Sigmoid colon (tissue), 7 donors: ENCODE data around the gene FCGR3B. TPM values are rescaled to one million over a fixed set of nuclear protein-coding genes. Genes with fewer than 3 reads are reported as not detected.
"Not testable (repeated sequence)": the region's sequence is repeated elsewhere in the genome, so short reads cannot be mapped to it uniquely, and the experiment has no call there.

Experiments
- DNase-seq: peaks from one replicate; pipeline ENCODE4 v3.0.0-alpha.2; 2019
- H3K27ac ChIP-seq, 4 donors: fragments of 200-600 bp; sonication (generic); one replicate each; pipeline ENCODE4 v1.5.1; 2016 to 2019; ENCODE audit warnings: mild to moderate bottlenecking in 1 of 4
- H3K27me3 ChIP-seq, 3 donors: fragments of 200-600 bp; sonication (generic); one replicate each; pipeline ENCODE4 v1.5.1; 2019; ENCODE audit warnings: mild to moderate bottlenecking in 1 of 3
- H3K36me3 ChIP-seq, 4 donors: fragments of 200-600 bp; sonication (generic); one replicate each; pipeline ENCODE4 v1.5.1; 2016 to 2019
- H3K4me1 ChIP-seq, 4 donors: fragments of 200-600 bp; sonication (generic); one replicate each; pipeline ENCODE4 v1.5.1; 2017 to 2019
- H3K4me3 ChIP-seq, 4 donors: fragments of 200-600 bp; sonication (generic); one replicate each; pipeline ENCODE4 v1.5.1; 2017 to 2019; ENCODE audit warnings: mild to moderate bottlenecking in 2 of 4, moderate library complexity in 1 of 4
- H3K9me3 ChIP-seq, 4 donors: fragments of 200-600 bp in 3 of 4; sonication (generic) in 3 of 4; one replicate each; pipeline versions ENCODE4 v1.5.1 to v1.6.1; 2013 to 2019
- WGBS, 2 donors: extraction: QIAGEN DNeasy Blood & Tissue Kit; methylation state at CpG; one replicate each; pipeline ENCODE4 v1.1.7; 2013; 5-methylcytosine and 5-hydroxymethylcytosine counted together
- intact Hi-C: fragments of 100-400 bp; cut with DNase I; formaldehyde crosslinking; loops from one replicate; pipeline ENCODE4 v1.15.1; 2023
- polyA plus RNA-seq, 3 donors: library from polyadenylated mRNA; stranded (reverse); fragments of 200-250 nt; gene quantifications; one replicate each; pipeline ENCODE4 v1.2.3, GENCODE V29; 2013
- total RNA-seq, 4 donors: library from RNA; depleted of rRNA; stranded (reverse); fragments of >200 nt; gene quantifications; one replicate each; pipeline ENCODE4 v1.1.0, GENCODE V29; 2016
- donor health status: healthy with polysubstance abuse.
- donor health status: Bipolar disorder and iron deficiency.
- donor health status: healthy.

Gene FCGR3B
- total and polyA plus RNA-seq, 7 donors, result 0.74 to 4.3 (median 1.9) TPM; not detected in 1

- H3K9me3 ChIP-seq, H3K4me1 ChIP-seq, H3K36me3 ChIP-seq, H3K4me3 ChIP-seq, H3K27ac ChIP-seq, DNase-seq, intact Hi-C loops, H3K27me3 ChIP-seq: not testable (repeated sequence)
- WGBS, 2 donors, result 94 to 96% methylated on average over 3 of the region's 3 CpGs
Observed at GRCh38 chr1:161597077-161597476, 33.9 kb downstream of the FCGR3B start.

DNA sequence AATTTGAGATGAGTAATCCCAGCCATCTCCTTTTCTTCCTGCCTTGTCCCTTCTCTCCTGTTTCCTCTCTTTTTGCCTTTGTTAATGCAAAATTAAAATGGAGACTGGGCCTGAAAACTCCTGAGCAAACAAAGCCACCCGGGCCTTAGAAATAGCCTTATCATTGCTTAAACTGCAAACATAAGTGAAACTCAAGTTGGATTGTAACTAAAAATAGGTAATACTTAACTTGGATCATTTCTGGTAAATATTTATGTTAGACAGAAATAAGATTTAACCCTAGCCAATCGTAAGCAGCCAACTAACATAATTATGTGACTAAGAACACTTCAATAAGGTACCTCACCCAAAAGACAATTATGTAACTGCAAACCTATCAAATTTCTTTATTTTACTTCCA is 35.4 kb downstream of the FCGR3B start:
- H3K27ac ChIP-seq, result peak overlapping the region in 1 of 4 donors; percentile 47
- 22 to 75% methylated on average over 2 of the region's 2 CpGs for WGBS, 2 donors
- DNase-seq, H3K4me1 ChIP-seq, H3K4me3 ChIP-seq, H3K27me3 ChIP-seq, H3K36me3 ChIP-seq, H3K9me3 ChIP-seq, intact Hi-C loops: not testable (repeated sequence)

GRCh38 chr1:161595173-161595572 is 35.8 kb downstream of the FCGR3B start:
- H3K4me3 ChIP-seq, H3K9me3 ChIP-seq, H3K27me3 ChIP-seq, DNase-seq, H3K4me1 ChIP-seq, intact Hi-C loops, H3K36me3 ChIP-seq: not testable (repeated sequence)
- H3K27ac ChIP-seq, result peak overlapping the region in 1 of 4 donors; percentile 47
- WGBS, 2 donors, result 78% methylated on average over 2 of the region's 2 CpGs

DNA sequence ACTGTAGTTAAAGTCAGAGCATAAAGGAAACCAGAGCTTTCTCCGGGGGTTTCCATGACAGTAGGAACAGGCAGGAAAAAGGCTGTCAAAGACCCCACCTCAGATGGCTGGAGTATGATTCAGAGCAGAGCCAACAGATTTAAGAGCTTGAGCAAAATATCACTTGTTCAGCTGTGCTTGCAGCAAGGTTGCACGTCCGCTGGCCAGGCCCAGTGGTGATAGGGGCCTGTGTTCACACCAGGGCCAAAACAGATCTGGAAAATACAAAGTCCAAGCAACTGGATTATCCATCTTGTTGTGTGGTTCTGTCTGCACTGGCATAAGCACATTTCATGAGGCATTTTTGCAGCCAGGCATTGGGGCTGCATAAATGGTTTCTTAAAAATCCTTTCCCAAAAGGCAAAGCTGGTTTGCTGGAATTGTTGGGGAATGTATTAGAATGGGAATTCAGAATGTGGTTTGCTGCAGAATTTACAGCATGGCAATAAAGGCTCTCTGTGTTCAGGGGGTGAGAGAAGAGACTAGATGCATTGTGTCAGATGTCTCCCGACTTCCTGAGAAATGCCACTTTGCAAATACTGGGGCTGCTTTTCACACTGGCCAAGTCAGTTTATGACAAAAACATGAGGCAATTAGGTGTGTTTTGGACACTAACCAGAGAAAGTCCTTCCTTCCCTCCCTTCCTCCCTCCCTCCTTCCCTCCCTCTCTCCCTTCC is 36.5 kb downstream of the FCGR3B start:
- not testable (repeated sequence) for H3K4me1 ChIP-seq, H3K27ac ChIP-seq

GRCh38 chr1:161593092-161593755 is 37.8 kb downstream of the FCGR3B start:
- H3K36me3 ChIP-seq, H3K27ac ChIP-seq, H3K4me1 ChIP-seq, H3K4me3 ChIP-seq, DNase-seq, intact Hi-C loops, H3K9me3 ChIP-seq, H3K27me3 ChIP-seq: not testable (repeated sequence)
- WGBS, 2 donors, result 90 to 91% methylated on average over 11 of the region's 11 CpGs

More for the DNA sequence above, 36.5 kb downstream of the FCGR3B start:
- WGBS, 2 donors, result 35 to 55% methylated on average over 4 of the region's 4 CpGs
- H3K36me3 ChIP-seq, H3K9me3 ChIP-seq, DNase-seq, H3K4me3 ChIP-seq, H3K27me3 ChIP-seq, intact Hi-C loops: not testable (repeated sequence)

DNA sequence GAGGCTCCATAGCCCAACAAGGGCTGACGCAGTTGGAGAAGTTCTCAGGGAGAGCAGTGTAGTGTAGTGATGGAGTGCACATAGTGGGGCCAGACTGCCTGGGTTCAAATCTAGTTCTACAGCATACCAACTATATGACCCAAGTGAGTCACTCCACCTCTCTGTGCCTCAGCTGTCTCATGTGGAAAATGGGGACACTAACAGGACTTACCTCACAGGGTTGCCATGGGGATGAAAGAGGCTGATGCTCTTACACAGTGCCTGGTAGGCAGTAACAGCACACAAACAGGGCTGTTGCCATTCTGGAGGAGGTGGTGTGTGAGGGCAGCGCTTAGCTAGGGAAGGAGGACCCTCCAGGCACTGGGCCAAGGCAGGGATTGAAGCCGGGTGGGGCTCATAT is 38.4 kb downstream of the FCGR3B start:
- intact Hi-C loops, H3K27ac ChIP-seq, H3K36me3 ChIP-seq, DNase-seq, H3K4me3 ChIP-seq, H3K4me1 ChIP-seq, H3K27me3 ChIP-seq, H3K9me3 ChIP-seq: not testable (repeated sequence)
- WGBS, 2 donors, result 34 to 49% methylated on average over 2 of the region's 3 CpGs

DNA sequence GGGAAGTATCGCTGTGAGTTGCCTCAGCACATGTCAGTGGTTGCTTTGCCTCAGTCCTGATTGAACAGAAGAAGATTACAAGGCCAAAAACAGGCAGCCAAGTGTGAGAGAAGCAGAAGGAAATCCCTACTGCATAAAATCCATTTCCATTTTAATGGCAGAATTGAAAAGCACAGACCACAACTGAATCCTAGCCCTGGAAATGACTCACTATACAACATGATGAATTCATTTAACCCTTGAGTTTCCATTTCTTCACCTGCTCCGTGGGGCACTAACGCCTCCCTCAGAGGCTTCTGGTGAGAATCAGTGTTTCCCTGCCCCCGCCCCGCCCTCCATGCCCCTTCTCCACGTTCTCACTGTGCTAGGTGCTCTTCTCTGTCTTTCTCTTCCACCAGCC is 41.1 kb downstream of the FCGR3B start:
- H3K4me1 ChIP-seq, H3K27me3 ChIP-seq, H3K27ac ChIP-seq, DNase-seq, H3K4me3 ChIP-seq, H3K36me3 ChIP-seq, H3K9me3 ChIP-seq, intact Hi-C loops: not testable (repeated sequence)
- 48 to 53% methylated on average over 1 of the region's 6 CpGs for WGBS, 2 donors

- H3K4me1 ChIP-seq, intact Hi-C loops, H3K27ac ChIP-seq, DNase-seq, H3K4me3 ChIP-seq, H3K9me3 ChIP-seq, H3K36me3 ChIP-seq, H3K27me3 ChIP-seq: not testable (repeated sequence)
- WGBS, 2 donors, result 88% methylated on average over 8 of the region's 8 CpGs
Observed at GRCh38 chr1:161589365-161589764, 41.6 kb downstream of the FCGR3B start.

DNA sequence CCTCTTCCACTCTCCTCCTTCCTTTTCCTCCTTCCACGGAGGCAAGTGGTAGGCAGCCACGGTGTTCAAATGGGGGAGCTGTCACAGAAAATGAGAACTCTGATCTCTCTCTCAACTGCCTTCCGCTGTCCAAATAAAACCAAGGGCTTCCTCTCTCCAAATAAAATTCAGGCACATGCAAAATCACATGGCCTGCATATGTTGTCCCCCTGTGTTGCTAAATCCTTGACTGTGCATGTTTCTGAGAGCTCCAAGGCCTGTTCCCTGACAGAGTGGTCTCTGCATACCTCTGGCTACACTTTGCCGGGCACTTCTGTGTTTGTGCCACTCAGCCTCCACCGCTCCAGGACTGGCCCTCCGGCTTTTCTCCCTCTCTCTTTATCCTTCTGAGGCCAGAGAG is 42.4 kb downstream of the FCGR3B start:
- H3K27ac ChIP-seq, DNase-seq, intact Hi-C loops, H3K9me3 ChIP-seq, H3K36me3 ChIP-seq, H3K27me3 ChIP-seq, H3K4me1 ChIP-seq, H3K4me3 ChIP-seq: not testable (repeated sequence)
- no CpG with 5 or more reads among the region's 6 CpGs for WGBS, 2 donors

DNA sequence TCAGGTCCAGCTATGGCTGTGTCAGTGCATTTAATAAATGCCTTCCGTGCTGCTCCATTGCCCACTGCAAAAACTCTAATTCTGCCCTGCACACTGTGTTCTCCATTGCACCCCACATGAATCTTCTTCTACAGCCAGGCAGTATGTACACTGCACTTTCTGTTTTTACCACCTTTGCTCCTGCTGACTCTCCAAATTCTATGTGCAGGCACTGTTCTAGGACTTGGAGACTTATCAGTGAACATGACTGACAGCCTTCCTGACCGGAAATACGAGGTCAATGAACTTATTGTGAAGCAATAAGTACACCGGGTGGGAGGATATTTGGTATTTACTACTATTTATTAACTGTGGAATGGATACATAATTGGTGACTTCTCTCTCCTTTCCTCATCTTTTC is 48.1 kb downstream of the FCGR3B start:
- H3K36me3 ChIP-seq, H3K4me1 ChIP-seq, H3K27ac ChIP-seq, H3K27me3 ChIP-seq, H3K9me3 ChIP-seq, DNase-seq, intact Hi-C loops, H3K4me3 ChIP-seq: not testable (repeated sequence)
- WGBS, 2 donors, result no CpG with 5 or more reads among the region's 4 CpGs

- H3K36me3 ChIP-seq, H3K4me3 ChIP-seq, DNase-seq, H3K27me3 ChIP-seq, H3K9me3 ChIP-seq, H3K4me1 ChIP-seq, intact Hi-C loops, H3K27ac ChIP-seq: not testable (repeated sequence)
- WGBS, 2 donors, result no CpG with 5 or more reads among the region's 4 CpGs
Observed at GRCh38 chr1:161580879-161581537, 50.0 kb downstream of the FCGR3B start.

DNA sequence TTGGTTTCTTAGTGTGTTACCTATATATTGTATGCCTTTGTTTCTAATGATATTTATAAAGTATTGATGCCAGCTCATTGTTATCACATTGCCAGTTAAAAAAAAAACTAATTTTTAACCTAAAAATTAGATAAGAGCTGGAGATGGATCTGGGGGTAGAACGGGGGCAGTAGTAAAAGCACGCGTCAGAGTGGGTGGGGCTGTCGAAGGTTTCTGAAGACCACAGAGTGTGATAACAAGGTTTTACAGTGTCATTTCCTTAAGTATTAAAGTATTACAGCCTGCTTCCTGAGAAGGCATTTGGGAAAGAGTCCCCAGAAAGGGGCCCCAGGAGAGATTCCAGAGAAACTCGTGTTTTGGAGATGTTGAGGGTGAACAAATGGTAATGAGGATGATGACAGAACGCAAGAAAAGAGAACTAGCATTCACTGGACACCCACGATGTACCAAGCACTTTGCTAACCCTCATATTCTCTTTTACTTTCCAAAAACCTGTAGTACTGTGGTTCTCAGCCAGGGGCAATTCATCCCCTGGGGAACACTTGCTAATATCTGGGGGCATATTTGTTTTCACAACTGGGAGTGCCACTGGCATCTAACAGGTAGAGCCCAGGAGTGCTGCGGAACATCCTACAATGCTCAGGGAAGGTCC is 51.0 kb downstream of the FCGR3B start:
- DNase-seq, H3K27ac ChIP-seq, H3K9me3 ChIP-seq, intact Hi-C loops, H3K4me3 ChIP-seq, H3K27me3 ChIP-seq, H3K36me3 ChIP-seq, H3K4me1 ChIP-seq: not testable (repeated sequence)
- WGBS, 2 donors, result 62% methylated on average over 2 of the region's 8 CpGs; no CpG with 5 or more reads in 1 of the 2 donors

DNA sequence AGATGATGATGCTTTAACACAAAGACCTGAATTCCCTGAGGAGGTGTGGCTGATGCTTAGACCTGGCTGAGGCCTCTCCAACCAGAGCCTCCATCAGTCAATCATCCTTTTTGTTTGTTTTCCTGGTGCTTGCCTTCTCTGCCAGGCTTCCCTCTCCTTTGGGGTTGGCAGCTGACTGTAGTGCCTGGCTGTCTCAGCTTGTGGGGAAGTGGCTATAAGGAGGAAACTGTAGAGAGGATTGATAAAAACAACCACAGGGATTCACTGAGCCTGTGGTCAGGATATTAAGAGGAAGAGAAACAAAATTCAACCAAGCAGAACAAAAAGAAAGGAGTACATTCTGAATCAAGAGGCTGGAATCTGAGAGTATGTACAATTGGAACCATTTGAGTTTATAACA is 54.3 kb downstream of the FCGR3B start:
- DNase-seq, H3K4me3 ChIP-seq, H3K27me3 ChIP-seq, H3K36me3 ChIP-seq, H3K9me3 ChIP-seq, intact Hi-C loops, H3K4me1 ChIP-seq, H3K27ac ChIP-seq: not testable (repeated sequence)
